KMS-11 (cell line): ENCODE results near the gene PHACTR1.

ENCODE experiments used
- H2AFZ ChIP-seq: fragments of 200-600 bp; sonication (generic); 2 replicates; pipeline ENCODE4 v1.6.1; 2016; ENCODE audit warnings: antibody characterized with exemption, mixed run types, low read depth
- H3K27ac ChIP-seq: fragments of 200-600 bp; sonication (generic); 2 replicates; pipeline ENCODE4 v1.6.1; 2016; ENCODE audit warnings: mild to moderate bottlenecking, mixed run types
- H3K27me3 ChIP-seq: fragments of 200-600 bp; sonication (generic); 2 replicates; pipeline ENCODE4 v1.6.1; 2017; ENCODE audit warnings: mild to moderate bottlenecking, low read depth, mixed run types, moderate library complexity; ENCODE audit not compliant: insufficient read depth
- H3K36me3 ChIP-seq: fragments of 200-600 bp; sonication (generic); 2 replicates; pipeline ENCODE4 v1.6.1; 2017; ENCODE audit warnings: mild to moderate bottlenecking, mixed run types; ENCODE audit not compliant: insufficient read depth
- H3K4me1 ChIP-seq: fragments of 200-600 bp; sonication (generic); 2 replicates; pipeline ENCODE4 v1.6.1; 2016; ENCODE audit warnings: mild to moderate bottlenecking, low read depth, mixed run types; ENCODE audit not compliant: poor library complexity, severe bottlenecking
- H3K4me2 ChIP-seq: fragments of 200-600 bp; sonication (generic); 2 replicates; pipeline ENCODE4 v1.7.0; 2016; ENCODE audit warnings: mild to moderate bottlenecking, mixed run types
- H3K4me3 ChIP-seq: fragments of 200-600 bp; sonication (generic); IDR thresholded peaks from 2 replicates; pipeline ENCODE4 v1.6.1; 2017; ENCODE audit warnings: low read depth, low read length, mixed read lengths; ENCODE audit not compliant: insufficient read depth
- H3K79me2 ChIP-seq: fragments of 200-600 bp; sonication (generic); 2 replicates; pipeline ENCODE4 v1.6.1; 2016; ENCODE audit warnings: low read depth, mixed run types; ENCODE audit not compliant: insufficient read depth
- H3K9ac ChIP-seq: fragments of 200-600 bp; sonication (generic); 2 replicates; pipeline ENCODE4 v1.6.1; 2016; ENCODE audit warnings: mild to moderate bottlenecking, mixed run types
- H4K20me1 ChIP-seq: fragments of 200-600 bp; sonication (generic); 2 replicates; pipeline ENCODE4 v1.6.1; 2016; ENCODE audit warnings: mild to moderate bottlenecking, mixed run types; ENCODE audit not compliant: insufficient read depth
- TF ChIP-seq, protein P1 (sequence below): fragments of 200-600 bp; sonication (generic); conservative IDR thresholded peaks from 2 replicates; pipeline ENCODE4 v1.6.1; 2017; ENCODE audit warnings: low read depth, mild to moderate bottlenecking, antibody characterized with exemption, low read length, moderate library complexity, mixed read lengths

Gene PHACTR1

DNA sequence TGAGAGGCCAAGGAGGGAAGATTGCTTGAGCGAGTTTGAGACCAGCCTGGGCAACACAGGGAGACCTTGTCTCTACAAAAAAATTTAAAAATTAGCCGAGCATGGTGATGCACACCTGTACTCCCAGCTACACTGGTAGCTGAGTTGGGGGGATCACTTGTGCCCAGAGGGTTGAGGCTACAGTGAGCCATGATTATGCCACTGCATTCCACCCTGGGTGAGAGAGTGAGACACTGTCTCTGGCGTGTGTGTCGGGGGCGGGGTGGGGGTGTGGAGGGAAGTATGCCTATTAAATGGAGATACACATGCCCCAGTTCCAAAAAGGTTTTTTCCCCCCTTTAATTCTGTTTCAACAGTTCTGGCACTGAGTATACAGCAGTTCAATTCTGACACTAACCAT is 388.6 kb downstream of the PHACTR1 start:
- no peaks in the 10 kb centered on the region for H3K27me3 ChIP-seq
- no peak overlapping the region for H3K27ac ChIP-seq
- H2AFZ ChIP-seq: no peak overlapping the region
- TF ChIP-seq, protein P1, sequence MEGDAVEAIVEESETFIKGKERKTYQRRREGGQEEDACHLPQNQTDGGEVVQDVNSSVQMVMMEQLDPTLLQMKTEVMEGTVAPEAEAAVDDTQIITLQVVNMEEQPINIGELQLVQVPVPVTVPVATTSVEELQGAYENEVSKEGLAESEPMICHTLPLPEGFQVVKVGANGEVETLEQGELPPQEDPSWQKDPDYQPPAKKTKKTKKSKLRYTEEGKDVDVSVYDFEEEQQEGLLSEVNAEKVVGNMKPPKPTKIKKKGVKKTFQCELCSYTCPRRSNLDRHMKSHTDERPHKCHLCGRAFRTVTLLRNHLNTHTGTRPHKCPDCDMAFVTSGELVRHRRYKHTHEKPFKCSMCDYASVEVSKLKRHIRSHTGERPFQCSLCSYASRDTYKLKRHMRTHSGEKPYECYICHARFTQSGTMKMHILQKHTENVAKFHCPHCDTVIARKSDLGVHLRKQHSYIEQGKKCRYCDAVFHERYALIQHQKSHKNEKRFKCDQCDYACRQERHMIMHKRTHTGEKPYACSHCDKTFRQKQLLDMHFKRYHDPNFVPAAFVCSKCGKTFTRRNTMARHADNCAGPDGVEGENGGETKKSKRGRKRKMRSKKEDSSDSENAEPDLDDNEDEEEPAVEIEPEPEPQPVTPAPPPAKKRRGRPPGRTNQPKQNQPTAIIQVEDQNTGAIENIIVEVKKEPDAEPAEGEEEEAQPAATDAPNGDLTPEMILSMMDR: no peak
- no peaks in the 10 kb centered on the region for H3K4me1 ChIP-seq
- H3K79me2 ChIP-seq: no peaks in the 10 kb centered on the region
- H4K20me1 ChIP-seq: no peaks in the 10 kb centered on the region
- H3K9ac ChIP-seq: no peak overlapping the region
- H3K4me2 ChIP-seq: no peak overlapping the region
- no peaks in the 10 kb centered on the region for H3K36me3 ChIP-seq
- H3K4me3 ChIP-seq: no peak overlapping the region

GRCh38 chr6:13112921-13113320 is 396.4 kb downstream of the PHACTR1 start:
- Histone ChIP-seq H3K27me3 (no peaks in the 10 kb centered on the region), H3K4me2 (no peak overlapping the region), H3K36me3 (no peaks in the 10 kb centered on the region), H3K4me3 (no peak overlapping the region), H4K20me1 (no peaks in the 10 kb centered on the region), H3K4me1 (no peaks in the 10 kb centered on the region), H3K27ac (no peak overlapping the region), H2AFZ (no peak overlapping the region), H3K9ac (no peak overlapping the region), H3K79me2 (no peaks in the 10 kb centered on the region)
- TF ChIP-seq, protein P1: no peak

- Histone ChIP-seq H3K4me1 (no peaks in the 10 kb centered on the region), H3K36me3 (no peaks in the 10 kb centered on the region), H3K4me3 (no peak overlapping the region), H3K4me2 (no peak overlapping the region), H3K9ac (no peak overlapping the region), H2AFZ (no peak overlapping the region), H3K27me3 (no peaks in the 10 kb centered on the region), H3K79me2 (no peaks in the 10 kb centered on the region), H3K27ac (no peak overlapping the region), H4K20me1 (no peaks in the 10 kb centered on the region)
- TF ChIP-seq, protein P1: no peak
Measured at GRCh38 chr6:13113376-13113775, 396.8 kb downstream of the PHACTR1 start.

- TF ChIP-seq, protein P1: no peak
- Histone ChIP-seq H3K9ac (no peak overlapping the region), H3K36me3 (no peaks in the 10 kb centered on the region), H2AFZ (no peak overlapping the region), H3K4me3 (no peak overlapping the region), H4K20me1 (no peaks in the 10 kb centered on the region), H3K79me2 (no peaks in the 10 kb centered on the region), H3K27me3 (no peaks in the 10 kb centered on the region), H3K27ac (no peak overlapping the region), H3K4me1 (no peaks in the 10 kb centered on the region), H3K4me2 (no peak overlapping the region)
Measured at GRCh38 chr6:13113981-13114593, 397.5 kb downstream of the PHACTR1 start.
